SK-N-SH treated with all-trans-retinoic acid at 6 μM for 48 hours (cell line): Measurements from ENCODE around the gene NME8.

Source experiments
- ATAC-seq: fragments of 200-7000 bp; cut with Tn5 transposase; 3 replicates; pipeline ENCODE4 v1.9.1; 2020; ENCODE audit warnings: mild to moderate bottlenecking, moderate library complexity
- ARNTL ChIP-seq: fragments of 450-650 bp; formaldehyde crosslinking; IDR thresholded peaks from 2 replicates; pipeline ENCODE4 v1.5.0; 2020; ENCODE audit warnings: low read depth, mild to moderate bottlenecking, moderate library complexity, borderline replicate concordance
- BACH2 ChIP-seq: fragments of 250-450 bp; sonication (Bioruptor Pico); IDR thresholded peaks from 2 replicates; pipeline ENCODE4 v1.9.0; 2021; ENCODE audit warnings: mild to moderate bottlenecking, borderline replicate concordance
- CSDC2 ChIP-seq: fragments of 250-450 bp; sonication (Bioruptor Pico); IDR thresholded peaks from 2 replicates; pipeline ENCODE4 v1.5.0; 2020; ENCODE audit warnings: mild to moderate bottlenecking, moderate library complexity
- ESRRG ChIP-seq: fragments of 250-450 bp; sonication (Bioruptor Pico); IDR thresholded peaks from 2 replicates; pipeline ENCODE4 v1.6.1; 2021; ENCODE audit warnings: mild to moderate bottlenecking
- GLIS3 ChIP-seq: fragments of 250-450 bp; sonication (Bioruptor Pico); IDR thresholded peaks from 2 replicates; pipeline ENCODE4 v1.5.0; 2020; ENCODE audit warnings: mild to moderate bottlenecking, moderate library complexity
- ISL1 ChIP-seq: fragments of 250-450 bp; sonication (Bioruptor Pico); IDR thresholded peaks from 2 replicates; pipeline ENCODE4 v2.1.2; 2022; ENCODE audit warnings: mild to moderate bottlenecking, moderate library complexity
- OSR1 ChIP-seq: fragments of 250-450 bp; sonication (Bioruptor Pico); IDR thresholded peaks from 2 replicates; pipeline ENCODE4 v1.8.0; 2022; ENCODE audit warnings: moderate library complexity, mild to moderate bottlenecking, inconsistent platforms
- PPARA ChIP-seq: fragments of 250-450 bp; sonication (Bioruptor Pico); IDR thresholded peaks from 2 replicates; pipeline ENCODE4 v1.5.0; 2020; ENCODE audit warnings: mild to moderate bottlenecking, borderline replicate concordance
- RARB ChIP-seq: fragments of 250-450 bp; sonication (Bioruptor Pico); IDR thresholded peaks from 2 replicates; pipeline ENCODE4 v1.8.0; 2021; ENCODE audit warnings: mild to moderate bottlenecking, moderate library complexity
- SNAI2 ChIP-seq: fragments of 250-450 bp; sonication (Bioruptor Pico); IDR thresholded peaks from 2 replicates; pipeline ENCODE4 v1.5.0; 2020; ENCODE audit warnings: mild to moderate bottlenecking, moderate library complexity
- ZFP3 ChIP-seq: fragments of 250-450 bp; sonication (Bioruptor Pico); IDR thresholded peaks from 2 replicates; pipeline ENCODE4 v1.5.0; 2020; ENCODE audit warnings: mild to moderate bottlenecking, moderate library complexity
- ZFP30 ChIP-seq: fragments of 450-650 bp; formaldehyde crosslinking; IDR thresholded peaks from 2 replicates; pipeline ENCODE4 v1.5.0; 2022; ENCODE audit warnings: mild to moderate bottlenecking, moderate library complexity
- ZNF70 ChIP-seq: fragments of 450-650 bp; formaldehyde crosslinking; IDR thresholded peaks from 2 replicates; pipeline ENCODE4 v1.5.0; 2020; ENCODE audit warnings: mild to moderate bottlenecking, moderate library complexity
- TF ChIP-seq, protein P1 (sequence below): fragments of 250-450 bp; sonication (Bioruptor Pico); IDR thresholded peaks from 2 replicates; pipeline ENCODE4 v1.8.0; 2020; ENCODE audit warnings: mild to moderate bottlenecking, moderate library complexity, borderline replicate concordance
- TF ChIP-seq, protein P2 (sequence below): fragments of 250-450 bp; sonication (Bioruptor Pico); IDR thresholded peaks from 2 replicates; pipeline ENCODE4 v1.5.0; 2020; ENCODE audit warnings: mild to moderate bottlenecking, moderate library complexity
- TF ChIP-seq, protein P3 (sequence below): fragments of 250-450 bp; sonication (Bioruptor Pico); IDR thresholded peaks from 2 replicates; pipeline ENCODE4 v1.8.0; 2021; ENCODE audit warnings: low read depth, mild to moderate bottlenecking, moderate library complexity, borderline replicate concordance
- TF ChIP-seq, protein P4 (sequence below): fragments of 250-450 bp; sonication (Bioruptor Pico); IDR thresholded peaks from 2 replicates; pipeline ENCODE4 v1.5.1; 2021; ENCODE audit warnings: mild to moderate bottlenecking, moderate library complexity

NME8 gene

DNA sequence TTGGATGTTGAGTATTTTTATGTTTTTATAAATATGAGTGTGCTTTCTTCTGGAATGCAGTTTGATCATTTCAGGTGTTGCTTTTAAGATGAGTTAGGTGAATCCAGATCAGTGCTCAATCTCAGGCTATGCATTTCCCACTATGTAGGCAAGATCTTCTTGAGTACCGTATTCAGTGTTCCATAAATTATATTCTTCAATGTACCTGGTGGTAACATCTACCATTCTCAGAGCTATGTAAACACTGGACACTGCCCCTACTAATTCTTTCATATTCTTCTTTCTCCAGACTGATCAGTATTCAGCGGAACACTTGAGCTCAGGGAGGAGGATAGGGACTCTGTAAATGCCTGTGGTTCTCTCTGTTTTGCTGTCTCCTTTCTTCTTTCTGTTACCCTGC is 25.5 kb upstream of the NME8 start:
- TF ChIP-seq OSR1 (no peak), ESRRG (no peak), CSDC2 (CRISPR knock-in tag) (no peak), ISL1 (CRISPR knock-in tag) (no peak), ARNTL (CRISPR knock-in tag) (no peak)
- TF ChIP-seq, all 23 proteins: peak for 0
- ATAC-seq: no peak

DNA sequence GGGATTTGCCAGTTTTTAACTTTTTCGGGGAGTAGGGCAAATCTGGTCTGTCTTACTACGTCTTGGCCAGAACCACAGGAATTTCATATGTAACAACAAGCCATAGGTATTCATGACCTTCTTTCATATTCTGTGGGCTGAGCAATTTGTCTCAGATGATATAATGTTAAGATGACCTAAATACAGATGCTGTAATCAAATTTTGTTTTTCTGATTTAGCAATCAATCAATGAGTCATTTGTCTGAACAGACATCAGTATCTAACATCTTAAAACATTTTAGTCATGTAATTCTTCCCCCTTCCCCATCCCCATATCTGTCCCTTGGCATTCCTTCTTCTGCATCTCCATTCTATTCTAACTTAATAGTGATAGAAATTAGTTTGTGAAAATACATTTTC is 24.8 kb upstream of the NME8 start:
- TF ChIP-seq SNAI2 (CRISPR knock-in tag) (no peak), ZFP3 (CRISPR knock-in tag) (no peak), RARB (no peak), ZFP30 (no peak), GLIS3 (CRISPR knock-in tag) (no peak), ZNF70 (CRISPR knock-in tag) (no peak), OSR1 (no peak), BACH2 (CRISPR knock-in tag) (no peak), PPARA (CRISPR knock-in tag) (no peak)
- TF ChIP-seq, protein P1, sequence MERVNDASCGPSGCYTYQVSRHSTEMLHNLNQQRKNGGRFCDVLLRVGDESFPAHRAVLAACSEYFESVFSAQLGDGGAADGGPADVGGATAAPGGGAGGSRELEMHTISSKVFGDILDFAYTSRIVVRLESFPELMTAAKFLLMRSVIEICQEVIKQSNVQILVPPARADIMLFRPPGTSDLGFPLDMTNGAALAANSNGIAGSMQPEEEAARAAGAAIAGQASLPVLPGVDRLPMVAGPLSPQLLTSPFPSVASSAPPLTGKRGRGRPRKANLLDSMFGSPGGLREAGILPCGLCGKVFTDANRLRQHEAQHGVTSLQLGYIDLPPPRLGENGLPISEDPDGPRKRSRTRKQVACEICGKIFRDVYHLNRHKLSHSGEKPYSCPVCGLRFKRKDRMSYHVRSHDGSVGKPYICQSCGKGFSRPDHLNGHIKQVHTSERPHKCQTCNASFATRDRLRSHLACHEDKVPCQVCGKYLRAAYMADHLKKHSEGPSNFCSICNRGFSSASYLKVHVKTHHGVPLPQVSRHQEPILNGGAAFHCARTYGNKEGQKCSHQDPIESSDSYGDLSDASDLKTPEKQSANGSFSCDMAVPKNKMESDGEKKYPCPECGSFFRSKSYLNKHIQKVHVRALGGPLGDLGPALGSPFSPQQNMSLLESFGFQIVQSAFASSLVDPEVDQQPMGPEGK (CRISPR knock-in tag): no peak
- TF ChIP-seq, protein P2, sequence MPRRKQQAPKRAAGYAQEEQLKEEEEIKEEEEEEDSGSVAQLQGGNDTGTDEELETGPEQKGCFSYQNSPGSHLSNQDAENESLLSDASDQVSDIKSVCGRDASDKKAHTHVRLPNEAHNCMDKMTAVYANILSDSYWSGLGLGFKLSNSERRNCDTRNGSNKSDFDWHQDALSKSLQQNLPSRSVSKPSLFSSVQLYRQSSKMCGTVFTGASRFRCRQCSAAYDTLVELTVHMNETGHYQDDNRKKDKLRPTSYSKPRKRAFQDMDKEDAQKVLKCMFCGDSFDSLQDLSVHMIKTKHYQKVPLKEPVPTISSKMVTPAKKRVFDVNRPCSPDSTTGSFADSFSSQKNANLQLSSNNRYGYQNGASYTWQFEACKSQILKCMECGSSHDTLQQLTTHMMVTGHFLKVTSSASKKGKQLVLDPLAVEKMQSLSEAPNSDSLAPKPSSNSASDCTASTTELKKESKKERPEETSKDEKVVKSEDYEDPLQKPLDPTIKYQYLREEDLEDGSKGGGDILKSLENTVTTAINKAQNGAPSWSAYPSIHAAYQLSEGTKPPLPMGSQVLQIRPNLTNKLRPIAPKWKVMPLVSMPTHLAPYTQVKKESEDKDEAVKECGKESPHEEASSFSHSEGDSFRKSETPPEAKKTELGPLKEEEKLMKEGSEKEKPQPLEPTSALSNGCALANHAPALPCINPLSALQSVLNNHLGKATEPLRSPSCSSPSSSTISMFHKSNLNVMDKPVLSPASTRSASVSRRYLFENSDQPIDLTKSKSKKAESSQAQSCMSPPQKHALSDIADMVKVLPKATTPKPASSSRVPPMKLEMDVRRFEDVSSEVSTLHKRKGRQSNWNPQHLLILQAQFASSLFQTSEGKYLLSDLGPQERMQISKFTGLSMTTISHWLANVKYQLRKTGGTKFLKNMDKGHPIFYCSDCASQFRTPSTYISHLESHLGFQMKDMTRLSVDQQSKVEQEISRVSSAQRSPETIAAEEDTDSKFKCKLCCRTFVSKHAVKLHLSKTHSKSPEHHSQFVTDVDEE (CRISPR knock-in tag): no peak
- TF ChIP-seq, protein P3, sequence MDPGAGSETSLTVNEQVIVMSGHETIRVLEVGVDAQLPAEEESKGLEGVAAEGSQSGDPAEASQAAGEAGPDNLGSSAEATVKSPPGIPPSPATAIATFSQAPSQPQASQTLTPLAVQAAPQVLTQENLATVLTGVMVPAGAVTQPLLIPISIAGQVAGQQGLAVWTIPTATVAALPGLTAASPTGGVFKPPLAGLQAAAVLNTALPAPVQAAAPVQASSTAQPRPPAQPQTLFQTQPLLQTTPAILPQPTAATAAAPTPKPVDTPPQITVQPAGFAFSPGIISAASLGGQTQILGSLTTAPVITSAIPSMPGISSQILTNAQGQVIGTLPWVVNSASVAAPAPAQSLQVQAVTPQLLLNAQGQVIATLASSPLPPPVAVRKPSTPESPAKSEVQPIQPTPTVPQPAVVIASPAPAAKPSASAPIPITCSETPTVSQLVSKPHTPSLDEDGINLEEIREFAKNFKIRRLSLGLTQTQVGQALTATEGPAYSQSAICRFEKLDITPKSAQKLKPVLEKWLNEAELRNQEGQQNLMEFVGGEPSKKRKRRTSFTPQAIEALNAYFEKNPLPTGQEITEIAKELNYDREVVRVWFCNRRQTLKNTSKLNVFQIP (CRISPR knock-in tag): no peak
- TF ChIP-seq, protein P4, sequence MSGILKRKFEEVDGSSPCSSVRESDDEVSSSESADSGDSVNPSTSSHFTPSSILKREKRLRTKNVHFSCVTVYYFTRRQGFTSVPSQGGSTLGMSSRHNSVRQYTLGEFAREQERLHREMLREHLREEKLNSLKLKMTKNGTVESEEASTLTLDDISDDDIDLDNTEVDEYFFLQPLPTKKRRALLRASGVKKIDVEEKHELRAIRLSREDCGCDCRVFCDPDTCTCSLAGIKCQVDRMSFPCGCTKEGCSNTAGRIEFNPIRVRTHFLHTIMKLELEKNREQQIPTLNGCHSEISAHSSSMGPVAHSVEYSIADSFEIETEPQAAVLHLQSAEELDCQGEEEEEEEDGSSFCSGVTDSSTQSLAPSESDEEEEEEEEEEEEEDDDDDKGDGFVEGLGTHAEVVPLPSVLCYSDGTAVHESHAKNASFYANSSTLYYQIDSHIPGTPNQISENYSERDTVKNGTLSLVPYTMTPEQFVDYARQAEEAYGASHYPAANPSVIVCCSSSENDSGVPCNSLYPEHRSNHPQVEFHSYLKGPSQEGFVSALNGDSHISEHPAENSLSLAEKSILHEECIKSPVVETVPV: no peak

DNA sequence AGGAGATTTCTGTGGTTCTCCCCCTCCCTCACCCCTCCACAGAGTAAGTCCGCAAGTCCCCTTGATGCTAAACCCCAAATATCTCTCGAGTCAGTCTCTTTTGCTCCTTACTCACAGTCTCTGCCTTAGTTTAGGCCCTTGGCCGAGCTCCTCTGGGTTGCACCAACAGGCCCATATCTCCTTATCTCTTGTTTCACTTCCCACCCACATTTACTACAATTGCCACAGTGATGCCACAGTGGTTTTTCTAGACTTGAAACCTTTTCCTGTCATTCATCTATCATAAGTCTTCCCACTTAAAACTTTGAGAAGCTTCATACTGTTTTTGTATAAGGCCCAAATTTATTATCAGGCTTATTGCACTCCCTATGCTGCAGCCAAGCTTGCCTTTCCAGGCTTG is 23.4 kb upstream of the NME8 start:
- no peak for ATAC-seq

More for the DNA sequence above, 24.8 kb upstream of the NME8 start:
- no peak for ATAC-seq

More for the DNA sequence above, 23.4 kb upstream of the NME8 start:
- TF ChIP-seq, protein P2 (CRISPR knock-in tag): no peak
- TF ChIP-seq ZFP30 (no peak), SNAI2 (CRISPR knock-in tag) (no peak)
